Tibial nerve (tissue), 4 donors: ENCODE results near the gene CDH4. TPM values are rescaled to one million over a fixed set of nuclear protein-coding genes. Genes with fewer than 3 reads are reported as not detected.

ENCODE experiments used
- DNase-seq, 2 donors: peaks; one replicate each; pipeline ENCODE4 v3.0.0-alpha.2; 2019; ENCODE audit warnings: low spot score in 2 of 2
- H3K27ac ChIP-seq, 4 donors: fragments of 200-600 bp; sonication (generic) in 3 of 4; one replicate each; pipeline ENCODE4 v1.5.1; 2017 to 2019; ENCODE audit warnings: mild to moderate bottlenecking in 1 of 4
- H3K27me3 ChIP-seq, 2 donors: fragments of 200-600 bp; sonication (generic) in 1 of 2; one replicate each; pipeline versions ENCODE4 v1.5.1 to v1.6.0; 2017 to 2019
- H3K36me3 ChIP-seq, 3 donors: fragments of 200-600 bp; sonication (generic); one replicate each; pipeline ENCODE4 v1.5.1; 2018 to 2019
- H3K4me1 ChIP-seq, 4 donors: fragments of 200-600 bp; sonication (generic) in 3 of 4; one replicate each; pipeline ENCODE4 v1.5.1; 2017 to 2019
- H3K4me3 ChIP-seq, 4 donors: fragments of 200-600 bp; sonication (generic) in 3 of 4; one replicate each; pipeline ENCODE4 v1.5.1; 2017 to 2019; ENCODE audit warnings: mild to moderate bottlenecking in 1 of 4, moderate library complexity in 1 of 4
- H3K9me3 ChIP-seq, 4 donors: fragments of 200-600 bp; sonication (generic) in 3 of 4; one replicate each; pipeline ENCODE4 v1.5.1; 2017 to 2019
- CTCF ChIP-seq, 5 experiments: fragments of 200-600 bp in 3 of 5; fragments of 450-650 bp in 2 of 5; sonication (generic) in 3 of 5; IDR thresholded peaks; one replicate each; pipeline ENCODE4 v1.5.1; 2016 to 2019; ENCODE audit warnings: antibody characterized with exemption in 5 of 5, mild to moderate bottlenecking in 3 of 5, moderate library complexity in 2 of 5
- EP300 ChIP-seq, 2 donors: sonication (generic); formaldehyde crosslinking; IDR thresholded peaks; one replicate each; pipeline ENCODE4 v1.6.1; 2017; ENCODE audit warnings: antibody characterized with exemption in 2 of 2, mild to moderate bottlenecking in 1 of 2
- POLR2A ChIP-seq, 2 donors: fragments of 450-650 bp; IDR thresholded peaks; one replicate each; pipeline ENCODE4 v1.6.1; 2017; ENCODE audit warnings: antibody characterized with exemption in 2 of 2, mild to moderate bottlenecking in 2 of 2, moderate library complexity in 2 of 2
- WGBS, 2 donors: methylation state at CpG; one replicate each; pipeline ENCODE4 v1.1.5; 2018; 5-methylcytosine and 5-hydroxymethylcytosine counted together
- total RNA-seq, 4 donors: library from RNA; depleted of rRNA; stranded (reverse); fragments of >200 nt; gene quantifications; one replicate each; pipeline ENCODE4 v1.1.0, GENCODE V29; 2016

CDH4 gene
- total RNA-seq, 4 donors from 2014 or later, result 0.78 to 2.3 (median 1.0) TPM

- H3K27ac ChIP-seq, result peak overlapping the region in 3 of 4 donors; percentile 12 to 66 (median 50)
- no peaks in the 10 kb centered on the region for H3K36me3 ChIP-seq
- peaks cover 0 to 6% of the 10 kb centered on the region in 2 donors for H3K27me3 ChIP-seq
- H3K4me1 ChIP-seq, result peaks cover 0 to 25% (median 8%) of the 10 kb centered on the region in 4 donors
- WGBS, 2 donors, result 30 to 36% methylated on average over 28 of the region's 28 CpGs
- no peaks in the 10 kb centered on the region for H3K9me3 ChIP-seq
- TF ChIP-seq POLR2A (IDR thresholded peaks at IDR 0.05), result no peak
- DNase-seq, result no peak
- H3K4me3 ChIP-seq, result no peak overlapping the region
Observed at GRCh38 chr20:61437280-61438206, 185.5 kb downstream of the CDH4 start.

GRCh38 chr20:61438285-61438684, 186.2 kb downstream of the CDH4 start:
- no peaks in the 10 kb centered on the region for H3K9me3 ChIP-seq
- TF ChIP-seq CTCF (IDR thresholded peaks at IDR 0.05) (no peak), EP300 (IDR thresholded peaks at IDR 0.05) (no peak), POLR2A (IDR thresholded peaks at IDR 0.05) (no peak)
- H3K4me1 ChIP-seq, result peaks cover 0 to 25% (median 8%) of the 10 kb centered on the region in 4 donors
- no peak for DNase-seq
- H3K27ac ChIP-seq, result peak overlapping the region in 1 of 4 donors; percentile 66
- H3K27me3 ChIP-seq, result peaks cover 0 to 5% of the 10 kb centered on the region in 2 donors
- 41 to 50% methylated on average over 3 of the region's 3 CpGs for WGBS, 2 donors
- H3K4me3 ChIP-seq, result no peak overlapping the region
- H3K36me3 ChIP-seq, result no peaks in the 10 kb centered on the region

DNA sequence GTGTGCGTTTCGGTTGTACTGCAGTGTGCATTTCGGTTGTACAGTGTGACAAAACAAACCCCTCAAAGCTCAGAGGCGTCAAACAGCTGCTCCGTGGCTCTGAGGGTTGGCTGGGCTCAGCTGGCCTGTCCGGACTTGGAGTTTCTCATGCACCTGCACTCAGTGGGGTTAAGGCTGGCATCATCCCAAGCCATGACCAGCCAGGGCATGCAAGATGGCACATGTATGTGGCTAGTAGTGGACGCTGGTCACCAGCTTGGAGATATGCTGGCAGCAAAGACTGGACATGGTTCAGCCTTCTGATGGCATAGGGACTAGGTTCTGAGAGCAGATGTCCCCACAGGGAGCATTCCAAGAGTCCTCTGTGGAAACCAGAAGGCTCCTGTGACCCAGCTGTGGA, 187.2 kb downstream of the CDH4 start:
- DNase-seq, result no peak
- Histone ChIP-seq H3K4me3 (no peak overlapping the region), H3K36me3 (no peaks in the 10 kb centered on the region), H3K9me3 (no peaks in the 10 kb centered on the region), H3K27me3 (no peaks in the 10 kb centered on the region), H3K4me1 (peaks cover 0 to 25% (median 8%) of the 10 kb centered on the region in 4 donors), H3K27ac (no peak overlapping the region)
- WGBS, 2 donors, result 86 to 88% methylated on average over 6 to 7 of the region's 7 CpGs
- TF ChIP-seq CTCF (IDR thresholded peaks at IDR 0.05) (no peak), POLR2A (IDR thresholded peaks at IDR 0.05) (no peak), EP300 (IDR thresholded peaks at IDR 0.05) (no peak)

DNA sequence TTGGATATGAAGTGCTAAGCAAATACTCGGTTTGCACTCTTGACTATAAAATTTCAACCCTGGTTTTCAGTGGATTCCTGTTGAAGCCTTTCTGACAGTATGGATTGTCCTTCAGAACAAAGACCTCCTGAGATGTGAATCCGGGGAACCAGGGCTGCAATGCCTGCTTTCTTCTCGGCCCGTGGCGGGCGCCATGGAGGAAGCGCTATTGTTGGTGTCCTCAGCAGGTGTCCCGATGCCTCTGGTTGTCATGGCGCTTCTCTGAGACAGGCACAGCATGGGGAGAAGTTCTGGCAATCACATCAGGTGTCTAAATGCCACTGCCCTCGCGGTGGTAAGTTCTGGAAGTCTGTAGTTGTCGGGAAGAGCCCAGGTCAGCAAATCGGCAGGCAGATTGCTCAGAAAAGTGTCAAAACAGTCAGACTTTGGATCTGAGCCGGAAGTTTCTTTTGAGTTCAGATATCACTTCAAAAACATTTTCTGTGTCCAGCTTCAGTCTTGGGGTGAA, 188.5 kb downstream of the CDH4 start:
- H3K36me3 ChIP-seq, result no peaks in the 10 kb centered on the region
- no peak overlapping the region for H3K4me3 ChIP-seq
- H3K27me3 ChIP-seq, result no peaks in the 10 kb centered on the region
- no peak for DNase-seq
- no peaks in the 10 kb centered on the region for H3K9me3 ChIP-seq
- H3K27ac ChIP-seq, result no peak overlapping the region
- 80 to 85% methylated on average over 14 of the region's 14 CpGs for WGBS, 2 donors
- peaks cover 0 to 16% (median 7%) of the 10 kb centered on the region in 4 donors for H3K4me1 ChIP-seq
- TF ChIP-seq CTCF (IDR thresholded peaks at IDR 0.05) (no peak), POLR2A (IDR thresholded peaks at IDR 0.05) (no peak), EP300 (IDR thresholded peaks at IDR 0.05) (no peak)

- Histone ChIP-seq H3K27me3 (no peaks in the 10 kb centered on the region), H3K27ac (no peak overlapping the region), H3K9me3 (no peaks in the 10 kb centered on the region), H3K4me1 (peaks cover 0 to 15% (median 7%) of the 10 kb centered on the region in 4 donors), H3K4me3 (no peak overlapping the region), H3K36me3 (no peaks in the 10 kb centered on the region)
- 89 to 92% methylated on average over 5 of the region's 5 CpGs for WGBS, 2 donors
- no peak for DNase-seq
- TF ChIP-seq EP300 (IDR thresholded peaks at IDR 0.05), result no peak
- no peak for TF ChIP-seq CTCF (IDR thresholded peaks at IDR 0.05)
- no peak for TF ChIP-seq POLR2A (IDR thresholded peaks at IDR 0.05)
Observed at GRCh38 chr20:61441537-61441936, 189.5 kb downstream of the CDH4 start.
